Choroid plexus epithelial cell (primary cell): ENCODE results near the gene TMEM239.
"Not testable (repeated sequence)": the region's sequence is repeated elsewhere in the genome, so short reads cannot be mapped to it uniquely, and the experiment has no call there.

Experiments used
- DNase-seq: peaks from one replicate; pipeline ENCODE4 v3.0.0-alpha.2; 2010; ENCODE audit warnings: low read depth
- H3K4me3 ChIP-seq: 2 replicates; pipeline ENCODE4 v1.5.1; 2011; ENCODE audit warnings: low read depth, mild to moderate bottlenecking, control low read depth, low read length, moderate library complexity
- CTCF ChIP-seq: conservative IDR thresholded peaks from 2 replicates; pipeline ENCODE4 v1.5.1; 2011; ENCODE audit warnings: low read depth, mild to moderate bottlenecking, control low read depth, inconsistent platforms, low read length, moderate library complexity

Gene TMEM239

GRCh38 chr20:2820896-2821869 is 5.0 kb downstream of the TMEM239 start:
- DNase-seq: no peak
- TF ChIP-seq CTCF: no peak
- H3K4me3 ChIP-seq: no peak overlapping the region

GRCh38 chr20:2822073-2822472 is 5.9 kb downstream of the TMEM239 start:
- H3K4me3 ChIP-seq: no peak overlapping the region

GRCh38 chr20:2825761-2826160 is 9.6 kb downstream of the TMEM239 start:
- DNase-seq: no peak
- TF ChIP-seq CTCF: no peak
- no peak overlapping the region for H3K4me3 ChIP-seq

More at GRCh38 chr20:2822073-2822472, 5.9 kb downstream of the TMEM239 start:
- TF ChIP-seq CTCF: no peak
- peak; percentile 83 for DNase-seq

GRCh38 chr20:2826655-2827054 is 10.5 kb downstream of the TMEM239 start:
- no peak for DNase-seq
- H3K4me3 ChIP-seq: no peak overlapping the region
- no peak for TF ChIP-seq CTCF

GRCh38 chr20:2829376-2829775 is 13.2 kb downstream of the TMEM239 start:
- no peak overlapping the region for H3K4me3 ChIP-seq
- TF ChIP-seq CTCF: no peak
- DNase-seq: no peak

- not testable (repeated sequence) for DNase-seq, H3K4me3 ChIP-seq
Measured at GRCh38 chr20:2831206-2831605, 15.0 kb downstream of the TMEM239 start.

GRCh38 chr20:2833761-2834160 is 17.6 kb downstream of the TMEM239 start:
- no peak for TF ChIP-seq CTCF
- no peak for DNase-seq

More at GRCh38 chr20:2833761-2834160, 17.6 kb downstream of the TMEM239 start:
- H3K4me3 ChIP-seq: no peak overlapping the region
